GM18909 (cell line): ENCODE data around the gene PUDP.

ENCODE experiments used
- ATAC-seq: cut with Tn5 transposase; IDR thresholded peaks from one replicate; pipeline ENCODE4 v1.9.1; 2021; ENCODE audit warnings: mild to moderate bottlenecking; ENCODE audit not compliant: unreplicated experiment, poor library complexity

PUDP gene

GRCh38 chrX:7077241-7078230 lies 70.4 kb downstream of the PUDP start:
- ATAC-seq = no peak

DNA sequence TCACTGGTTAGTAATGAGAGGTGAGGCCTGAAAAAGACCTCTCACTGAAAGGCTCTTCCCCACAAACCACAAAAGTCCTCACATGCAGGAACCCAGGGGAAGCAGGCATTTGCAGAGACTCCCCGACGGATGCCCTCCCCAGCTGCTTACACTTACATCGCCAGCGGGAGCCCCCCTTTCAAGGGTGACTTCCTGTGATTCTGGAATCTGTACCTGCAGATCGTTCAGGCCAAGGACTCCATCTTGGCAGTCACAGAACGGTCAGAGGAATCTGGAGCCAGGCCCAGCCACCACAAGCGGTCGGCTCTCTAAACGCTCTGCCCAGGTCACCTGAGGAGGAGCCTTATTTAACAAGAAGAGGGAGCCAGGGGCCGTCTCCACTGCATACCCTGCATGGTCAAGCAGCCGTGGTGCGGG lies 71.7 kb downstream of the PUDP start:
- peak; percentile 47 for ATAC-seq

GRCh38 chrX:7074908-7075204 lies 73.1 kb downstream of the PUDP start:
- no peak for ATAC-seq

- no peak for ATAC-seq
These were observed 73.6 kb downstream of the PUDP start for GRCh38 chrX:7074148-7074907.

DNA sequence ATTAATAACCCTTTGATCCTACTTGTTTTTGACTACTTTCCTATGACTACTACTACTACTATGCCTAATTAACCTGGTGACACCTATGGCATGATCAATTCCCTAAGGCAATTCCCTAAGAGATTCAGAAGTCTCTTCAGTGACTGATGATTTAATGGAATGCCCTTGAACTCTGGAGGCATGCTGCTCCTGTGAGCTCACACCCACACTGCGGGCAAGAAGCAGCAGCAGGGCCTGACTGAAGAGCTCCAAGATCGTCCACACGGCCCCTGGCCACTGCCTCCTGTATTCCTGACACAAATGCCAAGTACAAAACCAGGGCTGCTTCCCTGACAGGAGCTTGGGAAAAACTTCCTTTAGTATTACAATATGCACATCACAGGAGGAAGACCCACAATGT lies 74.6 kb downstream of the PUDP start:
- ATAC-seq = no peak

DNA sequence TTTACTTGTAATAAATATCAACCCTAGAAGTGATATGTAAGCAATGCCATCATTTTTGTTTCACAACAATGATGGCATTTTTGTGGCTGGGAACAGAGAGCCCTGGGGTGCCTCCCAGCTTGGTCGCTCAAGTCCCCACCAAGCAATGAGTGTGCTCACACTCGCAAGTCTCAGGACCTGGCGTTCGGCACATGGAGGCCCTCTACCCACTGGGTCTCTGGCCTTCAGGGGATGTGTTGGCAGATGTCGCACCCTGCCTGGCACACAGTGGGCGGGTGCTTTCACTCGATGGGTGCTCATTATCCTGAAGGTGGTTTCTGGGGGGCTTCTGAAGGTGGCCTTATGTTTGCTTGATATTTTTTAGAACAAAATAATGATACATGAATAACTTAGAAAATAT lies 75.1 kb downstream of the PUDP start:
- no peak for ATAC-seq

DNA sequence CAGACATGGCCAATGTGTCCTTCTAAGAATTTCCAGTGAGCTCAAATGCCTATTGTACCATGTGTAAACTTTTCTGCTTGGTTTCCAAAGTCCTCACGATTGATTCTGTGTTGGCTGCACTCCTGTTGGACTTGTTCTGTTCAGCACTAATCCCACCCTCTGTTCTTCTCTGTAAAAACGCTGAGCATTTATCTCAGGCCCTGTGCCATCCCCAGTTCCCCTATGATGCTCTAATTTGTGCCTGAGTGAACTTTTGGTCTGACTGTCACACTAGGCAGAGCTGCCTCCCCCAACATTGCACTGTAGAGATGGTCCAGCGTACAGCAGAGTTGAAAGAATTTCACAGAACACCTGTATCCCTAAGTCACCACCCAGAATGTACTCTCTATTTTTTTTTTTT lies 76.6 kb downstream of the PUDP start:
- ATAC-seq = no peak

DNA sequence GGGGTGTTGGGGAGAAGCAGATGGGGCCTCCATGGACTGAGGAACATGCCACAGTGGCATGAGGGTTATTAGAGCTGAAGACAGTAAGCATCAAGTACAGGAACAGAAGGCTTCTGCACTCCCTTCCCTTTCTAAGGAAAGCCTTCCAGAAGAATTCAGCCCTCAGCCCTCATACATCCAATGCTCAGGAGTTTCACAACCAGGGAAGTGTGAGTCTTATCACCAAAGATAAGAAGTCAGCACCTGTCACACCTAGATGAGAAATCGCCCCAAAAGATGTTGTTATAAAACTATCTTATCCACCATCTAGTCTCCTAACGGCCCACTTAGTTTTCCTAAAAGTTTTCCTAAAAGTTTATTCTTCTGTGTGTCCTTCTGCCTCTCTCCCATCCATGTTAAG lies 78.4 kb downstream of the PUDP start:
- ATAC-seq = no peak

DNA sequence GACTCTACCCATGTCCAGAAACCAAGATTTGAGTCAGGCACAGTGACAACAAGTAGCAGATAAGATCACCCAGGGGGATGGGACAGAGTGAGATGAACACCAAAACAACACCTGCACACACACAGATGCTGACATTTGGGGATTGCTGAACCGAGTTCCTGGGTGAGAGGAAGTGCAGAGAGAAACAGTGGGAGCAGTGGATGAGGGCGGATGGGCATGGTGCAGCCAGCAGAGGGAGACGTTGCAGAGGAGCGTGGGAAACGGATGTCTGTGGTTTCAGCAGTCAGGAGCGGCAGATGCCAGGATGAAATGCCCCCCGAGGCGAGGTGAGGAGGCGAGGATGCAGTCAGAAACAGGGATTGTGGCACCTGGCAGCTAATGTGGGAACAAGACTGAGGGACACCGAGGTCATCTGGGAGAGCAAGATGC lies 79.0 kb downstream of the PUDP start:
- ATAC-seq = peak; percentile 40

- ATAC-seq = no peak
These were observed 80.7 kb downstream of the PUDP start for GRCh38 chrX:7067256-7067655.

GRCh38 chrX:7065473-7065872 lies 82.5 kb downstream of the PUDP start:
- no peak for ATAC-seq

DNA sequence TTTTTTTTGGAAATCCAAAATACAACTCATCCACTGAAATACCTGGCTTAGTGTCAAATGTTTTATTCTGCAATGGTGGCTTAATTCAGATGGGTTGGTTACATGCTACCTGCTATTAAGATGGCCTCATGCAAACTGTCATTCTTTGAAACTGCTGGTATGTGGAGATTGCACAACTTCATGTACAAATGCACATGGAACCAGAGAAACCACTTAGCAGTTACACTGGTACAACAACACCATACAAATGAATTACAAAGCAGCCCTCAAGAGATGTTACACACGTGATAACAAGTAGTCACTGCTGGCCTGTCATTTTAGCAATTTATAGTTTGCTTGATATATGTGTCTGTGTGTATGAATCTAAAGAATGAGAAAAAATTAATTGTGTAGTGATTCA lies 85.0 kb downstream of the PUDP start:
- no peak for ATAC-seq

DNA sequence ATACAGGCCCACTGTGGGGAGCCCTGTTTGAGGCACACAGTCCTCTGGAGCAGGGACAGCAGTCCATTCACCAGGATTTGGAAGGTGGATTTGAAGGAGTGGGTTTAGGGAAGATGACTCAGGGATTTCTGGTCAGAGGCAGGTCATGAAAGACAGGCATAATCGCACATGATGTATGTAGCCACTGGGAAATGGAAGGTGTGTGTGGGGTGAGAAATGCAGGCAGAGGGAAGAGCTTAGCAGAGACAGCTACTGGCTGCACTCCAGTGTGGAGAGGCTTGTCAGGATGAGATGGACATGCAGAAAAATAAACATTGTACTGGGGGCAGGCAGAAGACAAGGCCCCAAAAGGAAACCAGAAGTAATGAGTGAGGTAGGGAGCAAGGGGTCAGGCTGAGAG lies 85.7 kb downstream of the PUDP start:
- ATAC-seq = no peak

DNA sequence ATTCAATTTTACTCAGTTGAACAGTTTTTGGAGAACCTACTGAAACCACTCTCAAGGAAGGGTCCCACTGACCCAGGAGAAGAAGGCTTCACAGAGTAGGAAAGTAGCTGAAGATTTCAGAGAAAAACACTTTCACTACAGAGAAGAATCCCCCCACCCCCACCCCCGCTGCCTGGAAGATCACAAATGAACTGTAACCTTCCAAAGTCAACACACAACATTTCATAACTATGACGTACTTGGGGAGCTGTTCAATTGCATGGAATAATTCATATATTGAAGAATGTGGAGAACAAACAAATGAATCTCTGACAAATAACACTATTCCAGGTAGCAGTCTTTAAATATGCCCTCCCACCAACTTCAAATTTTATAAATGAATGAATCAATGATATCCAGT lies 86.5 kb downstream of the PUDP start:
- ATAC-seq = no peak

GRCh38 chrX:7060444-7060843 lies 87.5 kb downstream of the PUDP start:
- ATAC-seq = no peak

- ATAC-seq = no peak
These were observed 88.1 kb downstream of the PUDP start for GRCh38 chrX:7059859-7060258.

DNA sequence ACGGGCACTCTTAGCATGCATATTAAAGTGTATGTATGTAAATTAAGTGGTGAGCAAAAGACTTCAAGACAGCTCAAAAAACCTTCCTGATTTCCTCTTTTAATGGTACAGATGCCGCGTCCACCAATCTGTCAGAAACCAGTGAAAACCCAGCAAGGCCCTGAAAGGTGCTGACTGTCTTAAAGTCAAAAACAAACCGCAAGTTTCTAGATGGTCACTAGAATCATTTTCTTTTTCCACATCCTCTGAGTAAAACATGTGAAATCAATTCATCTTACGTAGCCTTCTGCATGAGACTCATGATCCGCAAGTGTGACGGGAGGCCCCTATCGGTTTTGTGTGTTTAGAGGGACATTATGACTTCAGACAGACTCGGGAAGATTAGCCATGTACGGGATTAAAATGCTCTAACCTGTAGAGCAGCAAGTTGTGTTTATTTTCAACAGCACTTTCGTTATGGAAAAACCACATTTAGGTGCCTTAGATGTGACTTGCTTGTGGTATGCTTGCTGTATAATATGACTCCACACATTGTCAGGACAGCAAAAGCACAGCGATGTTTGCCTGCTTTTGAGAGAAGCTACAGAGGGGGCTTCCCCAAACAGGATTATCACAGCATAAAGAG lies 88.6 kb downstream of the PUDP start:
- ATAC-seq = peak; percentile 94

DNA sequence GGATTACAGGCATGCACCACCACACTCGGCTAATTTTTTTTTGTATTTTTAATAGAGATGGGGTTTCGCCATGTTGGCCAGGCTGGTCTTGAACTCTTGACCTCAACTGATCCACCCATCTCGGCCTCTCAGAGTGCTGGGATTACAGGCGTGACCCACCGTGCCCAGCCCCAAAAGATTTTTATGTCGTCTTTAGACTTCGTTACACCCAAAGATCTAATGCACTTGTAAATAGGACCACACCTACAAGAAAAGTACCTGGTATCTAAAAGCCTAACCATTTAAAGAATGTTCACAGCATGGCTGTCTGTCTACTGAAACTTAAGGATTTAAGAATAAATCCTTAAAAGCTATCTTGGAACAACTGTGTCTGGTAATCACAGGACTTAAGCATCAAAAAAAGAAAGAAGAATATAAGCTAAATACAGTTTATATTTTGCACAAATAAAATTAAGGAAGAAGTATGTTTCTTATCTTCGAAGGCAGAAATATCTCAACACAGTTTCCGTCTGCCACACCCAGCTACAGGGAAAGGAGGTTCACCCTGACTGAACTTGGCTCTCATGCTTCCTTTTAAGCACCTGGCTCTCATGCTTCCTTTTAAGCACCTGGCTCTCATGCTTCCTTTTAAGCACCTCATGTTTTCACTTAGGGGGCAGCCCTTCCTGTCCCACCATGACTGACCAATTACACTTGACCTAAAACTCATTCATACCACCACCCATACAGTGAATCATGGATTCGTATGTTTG lies 92.4 kb downstream of the PUDP start:
- no peak for ATAC-seq

DNA sequence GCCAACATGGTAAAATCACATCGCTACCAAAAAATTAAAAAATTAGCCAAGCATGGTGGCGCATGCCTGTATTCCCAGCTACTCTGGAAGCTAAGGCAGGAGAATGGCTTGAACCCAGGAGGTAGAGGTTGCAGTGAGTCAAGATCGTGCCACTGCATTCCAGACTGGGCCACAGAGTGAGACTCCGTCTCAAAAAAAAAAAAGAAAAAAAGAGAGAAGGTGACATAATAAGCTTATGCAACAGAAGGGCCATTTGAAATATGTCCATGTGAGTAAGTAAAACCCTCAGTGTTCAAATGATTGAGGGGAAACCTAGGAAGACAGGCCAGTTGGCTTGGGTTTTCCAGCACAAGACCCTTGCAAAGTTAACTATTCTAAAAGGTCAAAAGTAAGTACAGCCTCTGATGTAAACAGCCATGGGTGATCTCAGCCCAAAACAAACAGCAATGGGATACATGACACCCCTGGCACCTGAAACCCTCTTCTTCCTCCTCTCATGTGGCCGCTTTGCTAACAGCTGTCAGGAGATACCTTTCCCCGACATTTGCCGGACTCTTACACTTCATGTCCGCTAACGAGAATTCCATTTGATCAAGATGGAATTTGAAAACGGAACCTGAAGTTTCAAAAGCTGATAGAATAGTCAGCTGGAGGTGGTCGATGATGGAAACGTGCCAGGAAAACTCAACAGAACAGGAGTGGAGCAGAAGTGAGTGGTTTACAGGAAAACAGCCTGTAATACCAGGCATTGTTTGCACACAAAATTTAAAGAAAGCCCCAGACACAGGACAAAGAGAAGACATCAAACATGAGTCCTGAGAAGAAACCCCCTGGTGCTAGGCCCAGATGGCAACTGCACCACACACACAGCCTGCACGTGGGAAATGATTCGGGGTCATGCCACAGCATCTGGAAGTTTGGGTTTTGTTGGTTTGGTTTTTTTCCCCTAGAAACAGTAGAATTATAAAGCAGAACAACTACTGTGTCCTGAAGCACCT lies 93.4 kb downstream of the PUDP start:
- no peak for ATAC-seq
